Naive thymus-derived CD8-positive, alpha-beta T cell (primary cell): ENCODE results near the gene CACYBP. TPM values are rescaled to one million over a fixed set of nuclear protein-coding genes. Genes with fewer than 3 reads are reported as not detected.
A peak's percentile ranks its signal among the peaks of the same experiment; 100 is the strongest.

Experiments used
- ATAC-seq, 2 donors: fragments of 150-1000 bp; cut with Tn5 transposase in 1 of 2; sonication (Bioruptor Pico), chemical (Tn5 transposase) in 1 of 2; 1 replicate in 1 of 2; 2 replicates in 1 of 2; pipeline ENCODE4 v1.10.0; 2021; ENCODE audit warnings: mild to moderate bottlenecking in 2 of 2, moderate library complexity in 2 of 2
- POLR2A ChIA-PET: fragments of 350-600 bp; sonication (Branson Sonifier 250); formaldehyde crosslinking; loops from one replicate; lab custom pipeline; 2021; ENCODE audit warnings: antibody characterized with exemption; lab: Charles Lee
- DNase-seq, 10 donors: peaks; one replicate each; pipeline versions ENCODE4 v3.0.0 to v3.0.0-alpha.2; 2020 to 2022
- H3K27ac Mint-ChIP-seq, 10 donors: one replicate each; pipeline ENCODE4 v1.8.0; 2020 to 2022; ENCODE audit warnings: mild to moderate bottlenecking in 10 of 10, mixed read lengths in 10 of 10, moderate library complexity in 4 of 10, inconsistent platforms in 1 of 10
- H3K27me3 Mint-ChIP-seq, 5 donors: one replicate each; pipeline ENCODE4 v1.8.0; 2021 to 2022; ENCODE audit warnings: mixed read lengths in 5 of 5
- H3K36me3 Mint-ChIP-seq, 3 donors: one replicate each; pipeline ENCODE4 v1.8.0; 2020 to 2022; ENCODE audit warnings: mixed read lengths in 3 of 3, mild to moderate bottlenecking in 2 of 3, inconsistent platforms in 1 of 3
- H3K4me1 Mint-ChIP-seq, 4 donors: one replicate each; pipeline ENCODE4 v1.8.0; 2021 to 2022; ENCODE audit warnings: mixed read lengths in 4 of 4
- H3K4me3 Mint-ChIP-seq, 10 donors: one replicate each; pipeline ENCODE4 v1.8.0; 2020 to 2022; ENCODE audit warnings: mild to moderate bottlenecking in 10 of 10, mixed read lengths in 10 of 10, moderate library complexity in 6 of 10, inconsistent platforms in 1 of 10
- H3K9me3 Mint-ChIP-seq, 9 donors: one replicate each; pipeline ENCODE4 v1.8.0; 2020 to 2022; ENCODE audit warnings: mixed read lengths in 9 of 9, mild to moderate bottlenecking in 3 of 9, inconsistent platforms in 1 of 9, moderate library complexity in 1 of 9
- polyA plus RNA-seq, 3 donors: library from polyadenylated mRNA; unstranded; fragments of 300-500 nt; fragmentation: Illumina TruSeq; gene quantifications; one replicate each; pipeline ENCODE4 v1.2.3, GENCODE V29; 2021
- total RNA-seq, 8 experiments: library from RNA in 2 of 8; stranded (reverse) in 2 of 8; gene quantifications; one replicate each; pipeline ENCODE4 v1.2.3 and lab custom pipeline; 2021 to 2026

CACYBP gene
- total and polyA plus RNA-seq, 5 experiments from 2014 or later: 97.3 to 185 (median 167) TPM

GRCh38 chr1:174996476-174996875 lies 3.3 kb upstream of the CACYBP start:
- peaks cover 13 to 21% (median 17%) of the 10 kb centered on the region in 4 donors for H3K4me1 Mint-ChIP-seq

GRCh38 chr1:174997041-174997440 lies 2.7 kb upstream of the CACYBP start:
- DNase-seq: no peak
- POLR2A ChIA-PET: interaction anchor here (0.6 to 6.3 kb wide), 2 partner anchors 29 to 49 kb away, joined by 7 to 204 read pairs; no protein-coding TSS in a partner anchor
- Mint-ChIP-seq H3K9me3 (no peaks in the 10 kb centered on the region), H3K4me3 (peak overlapping the region in 3 of 10 donors; percentile 3 to 52 (median 18)), H3K4me1 (peaks cover 14 to 27% (median 21%) of the 10 kb centered on the region in 4 donors), H3K27me3 (no peaks in the 10 kb centered on the region), H3K27ac (peak overlapping the region in 4 of 10 donors; percentile 55 to 90 (median 69)), H3K36me3 (peaks cover 0 to 6% (median 0%) of the 10 kb centered on the region in 3 donors)
- no peak for ATAC-seq

More at GRCh38 chr1:174996476-174996875, 3.3 kb upstream of the CACYBP start:
- peak overlapping the region in 1 of 10 donors; percentile 28 for H3K27ac Mint-ChIP-seq
- H3K9me3 Mint-ChIP-seq: no peaks in the 10 kb centered on the region
- POLR2A ChIA-PET: interaction anchor here (0.6 to 6.3 kb wide), 2 partner anchors 29 to 48 kb away, joined by 7 to 204 read pairs; no protein-coding TSS in a partner anchor
- ATAC-seq (no peak), DNase-seq (no peak)
- H3K27me3 Mint-ChIP-seq: no peaks in the 10 kb centered on the region
- H3K4me3 Mint-ChIP-seq: peak overlapping the region in 1 of 10 donors; percentile 24
- H3K36me3 Mint-ChIP-seq: peaks cover 0 to 6% (median 0%) of the 10 kb centered on the region in 3 donors

GRCh38 chr1:174998569-174999215 lies 1.1 kb upstream of the CACYBP start:
- DNase-seq (peak in 9 of 10 donors; percentile 30 to 79 (median 51)), ATAC-seq (peak; percentile 0 to 3)
- Mint-ChIP-seq H3K27ac (no peak overlapping the region), H3K4me3 (no peak overlapping the region), H3K9me3 (no peaks in the 10 kb centered on the region), H3K4me1 (peaks cover 21 to 42% (median 35%) of the 10 kb centered on the region in 4 donors), H3K36me3 (peaks cover 0 to 9% (median 0%) of the 10 kb centered on the region in 3 donors), H3K27me3 (no peaks in the 10 kb centered on the region)
- POLR2A ChIA-PET: interaction anchor here (0.6 to 6.3 kb wide), 33 partner anchors 9 to 1521 kb away, joined by 3 to 204 read pairs (median 6); partner anchors contain the start of genes GAS5, KLHL20, MRPS14 and PRDX6

- POLR2A ChIA-PET: interaction anchor here (0.6 to 6.3 kb wide), 38 partner anchors 10 to 1522 kb away, joined by 3 to 204 read pairs (median 6); partner anchors contain the start of genes CENPL, DARS2, GAS5 and KLHL20
- peaks cover 0 to 13% (median 0%) of the 10 kb centered on the region in 3 donors for H3K36me3 Mint-ChIP-seq
- H3K9me3 Mint-ChIP-seq: no peaks in the 10 kb centered on the region
- no peak overlapping the region for H3K27ac Mint-ChIP-seq
- DNase-seq: peak; percentile 97 to 99 (median 98)
- no peaks in the 10 kb centered on the region for H3K27me3 Mint-ChIP-seq
- H3K4me1 Mint-ChIP-seq: peaks cover 21 to 48% (median 38%) of the 10 kb centered on the region in 4 donors
- ATAC-seq: peak; percentile 76 to 79
- H3K4me3 Mint-ChIP-seq: no peak overlapping the region
These were observed 371 bp upstream of the CACYBP start for GRCh38 chr1:174999216-174999935.

GRCh38 chr1:175000697-175001187 lies 995 bp downstream of the CACYBP start:
- H3K4me3 Mint-ChIP-seq: no peak overlapping the region
- H3K27ac Mint-ChIP-seq: peak overlapping the region in 3 of 10 donors; percentile 91
- peaks cover 24 to 55% (median 47%) of the 10 kb centered on the region in 4 donors for H3K4me1 Mint-ChIP-seq
- peaks cover 0 to 24% (median 0%) of the 10 kb centered on the region in 3 donors for H3K36me3 Mint-ChIP-seq
- POLR2A ChIA-PET: interaction anchor here (0.7 to 6.3 kb wide), 12 partner anchors 11 to 1523 kb away, joined by 3 to 204 read pairs (median 20); partner anchors contain the start of genes GAS5, MRPS14, PRDX6 and ZBTB37
- H3K9me3 Mint-ChIP-seq: no peaks in the 10 kb centered on the region
- no peaks in the 10 kb centered on the region for H3K27me3 Mint-ChIP-seq
- ATAC-seq (no peak), DNase-seq (no peak)

- no peak for ATAC-seq
- POLR2A ChIA-PET: interaction anchor here (1.5 kb wide), 1 partner anchor 20 kb away, joined by 9 read pairs; the partner anchor contains the start of gene MRPS14
- peak overlapping the region in 7 of 10 donors; percentile 8 to 41 (median 16) for H3K4me3 Mint-ChIP-seq
- no peaks in the 10 kb centered on the region for H3K27me3 Mint-ChIP-seq
- H3K4me1 Mint-ChIP-seq: peaks cover 21 to 50% (median 48%) of the 10 kb centered on the region in 4 donors
- DNase-seq: no peak
- no peaks in the 10 kb centered on the region for H3K9me3 Mint-ChIP-seq
- peak overlapping the region in 9 of 10 donors; percentile 12 to 84 (median 59) for H3K27ac Mint-ChIP-seq
- peaks cover 0 to 34% (median 3%) of the 10 kb centered on the region in 3 donors for H3K36me3 Mint-ChIP-seq
These were observed 3.3 kb downstream of the CACYBP start for GRCh38 chr1:175002910-175003517.

GRCh38 chr1:175003521-175003920 lies 3.8 kb downstream of the CACYBP start:
- Mint-ChIP-seq H3K4me3 (peak overlapping the region in 6 of 10 donors; percentile 1 to 39 (median 14)), H3K27ac (peak overlapping the region in 9 of 10 donors; percentile 12 to 84 (median 58)), H3K27me3 (no peaks in the 10 kb centered on the region), H3K9me3 (no peaks in the 10 kb centered on the region), H3K36me3 (peaks cover 0 to 39% (median 3%) of the 10 kb centered on the region in 3 donors), H3K4me1 (peaks cover 24 to 49% (median 48%) of the 10 kb centered on the region in 4 donors)
- DNase-seq (no peak), ATAC-seq (no peak)
- POLR2A ChIA-PET: interaction anchor here (1.5 kb wide), 1 partner anchor 20 kb away, joined by 9 read pairs; the partner anchor contains the start of gene MRPS14

GRCh38 chr1:175005085-175005783 lies 5.5 kb downstream of the CACYBP start:
- H3K27ac Mint-ChIP-seq: peak overlapping the region in 8 of 10 donors; percentile 3 to 85 (median 52)

GRCh38 chr1:175009532-175009931 lies 9.8 kb downstream of the CACYBP start:
- Mint-ChIP-seq H3K9me3 (no peaks in the 10 kb centered on the region), H3K27ac (no peak overlapping the region), H3K27me3 (no peaks in the 10 kb centered on the region), H3K36me3 (peaks cover 3 to 88% (median 13%) of the 10 kb centered on the region in 3 donors), H3K4me1 (peaks cover 10 to 20% (median 13%) of the 10 kb centered on the region in 4 donors), H3K4me3 (no peak overlapping the region)
- ATAC-seq (no peak), DNase-seq (no peak)
- POLR2A ChIA-PET: interaction anchor here (0.7 kb wide), 1 partner anchor 30 kb away, joined by 8 read pairs; no protein-coding TSS in a partner anchor

More at GRCh38 chr1:175005085-175005783, 5.5 kb downstream of the CACYBP start:
- peaks cover 0 to 54% (median 3%) of the 10 kb centered on the region in 3 donors for H3K36me3 Mint-ChIP-seq
- peaks cover 27 to 52% (median 49%) of the 10 kb centered on the region in 4 donors for H3K4me1 Mint-ChIP-seq
- H3K27me3 Mint-ChIP-seq: no peaks in the 10 kb centered on the region
- no peak for ATAC-seq
- POLR2A ChIA-PET: no interaction called here
- H3K4me3 Mint-ChIP-seq: peak overlapping the region in 1 of 10 donors; percentile 17
- no peak for DNase-seq
- H3K9me3 Mint-ChIP-seq: no peaks in the 10 kb centered on the region

GRCh38 chr1:175013445-175013844 lies 13.7 kb downstream of the CACYBP start:
- H3K9me3 Mint-ChIP-seq: no peaks in the 10 kb centered on the region
- H3K4me1 Mint-ChIP-seq: peaks cover 6 to 11% (median 9%) of the 10 kb centered on the region in 4 donors
- H3K27ac Mint-ChIP-seq: peak overlapping the region in 7 of 10 donors; percentile 1 to 41 (median 16)
- peaks cover 3 to 97% (median 17%) of the 10 kb centered on the region in 3 donors for H3K36me3 Mint-ChIP-seq
- no peaks in the 10 kb centered on the region for H3K27me3 Mint-ChIP-seq
- DNase-seq: no peak
- ATAC-seq: no peak
- POLR2A ChIA-PET: interaction anchor here (3.9 kb wide), 1 partner anchor 14 kb away, joined by 22 read pairs; the partner anchor contains the start of gene CACYBP
- no peak overlapping the region for H3K4me3 Mint-ChIP-seq

- H3K4me3 Mint-ChIP-seq: no peak overlapping the region
- H3K27me3 Mint-ChIP-seq: no peaks in the 10 kb centered on the region
- POLR2A ChIA-PET: interaction anchor here (0.7 to 3.9 kb wide), 2 partner anchors 15 to 220 kb away, joined by 5 to 22 read pairs; partner anchors contain the start of gene CACYBP
- peak overlapping the region in 7 of 10 donors; percentile 6 to 83 (median 50) for H3K27ac Mint-ChIP-seq
- ATAC-seq: no peak
- no peaks in the 10 kb centered on the region for H3K9me3 Mint-ChIP-seq
- no peak for DNase-seq
- H3K4me1 Mint-ChIP-seq: peaks cover 6 to 15% (median 7%) of the 10 kb centered on the region in 4 donors
- H3K36me3 Mint-ChIP-seq: peaks cover 3 to 87% (median 19%) of the 10 kb centered on the region in 3 donors
These were observed 15.5 kb downstream of the CACYBP start for GRCh38 chr1:175015243-175015642.
